Activated CD4-positive, alpha-beta T cell treated with anti-CD3 and anti-CD28 coated beads, Interleukin-2, amount 50 U/mL, for 24 hours (primary cell): ENCODE results near the gene TRPV6.
A peak's percentile ranks its signal among the peaks of the same experiment; 100 is the strongest.

Source experiments
- DNase-seq, 2 donors: peaks; one replicate each; pipeline ENCODE4 v3.0.0-alpha.2; 2020; ENCODE audit warnings: low read depth in 1 of 2, low spot score in 1 of 2

The TRPV6 gene

GRCh38 chr7:142855114-142855743, 30.3 kb downstream of the TRPV6 start:
- no peak for DNase-seq

- DNase-seq, result peak in 1 of 2 donors; percentile 36
Measured at GRCh38 chr7:142854372-142855113, 31.0 kb downstream of the TRPV6 start, which contains the start of gene EPHB6. TSS of gene EPHB6 (plus strand) at chr7:142855076. CDS start at chr7:142863228, 8,152 bp downstream.

GRCh38 chr7:142853739-142854371, 31.7 kb downstream of the TRPV6 start:
- peak; percentile 44 to 48 for DNase-seq

GRCh38 chr7:142851919-142852318, 33.6 kb downstream of the TRPV6 start:
- DNase-seq, result no peak

GRCh38 chr7:142851269-142851668, 34.3 kb downstream of the TRPV6 start:
- DNase-seq, result no peak

- DNase-seq, result no peak
Measured at GRCh38 chr7:142847353-142847752, 38.2 kb downstream of the TRPV6 start.

- no peak for DNase-seq
Measured at GRCh38 chr7:142842251-142842766, 43.2 kb downstream of the TRPV6 start.

GRCh38 chr7:142838461-142839213, 46.9 kb downstream of the TRPV6 start:
- no peak for DNase-seq

- DNase-seq, result no peak
Measured at GRCh38 chr7:142836426-142836825, 49.1 kb downstream of the TRPV6 start.

GRCh38 chr7:142835487-142835886, 50.1 kb downstream of the TRPV6 start:
- no peak for DNase-seq

GRCh38 chr7:142833174-142834048, 52.1 kb downstream of the TRPV6 start:
- no peak for DNase-seq

GRCh38 chr7:142832417-142832816, 53.1 kb downstream of the TRPV6 start:
- DNase-seq, result no peak

- no peak for DNase-seq
Measured at GRCh38 chr7:142827951-142828500, 57.5 kb downstream of the TRPV6 start.

GRCh38 chr7:142822714-142823113, 62.8 kb downstream of the TRPV6 start:
- no peak for DNase-seq
